ENCODE results near the gene GLTP. TPM values are rescaled to one million over a fixed set of nuclear protein-coding genes. Genes with fewer than 3 reads are reported as not detected.

GLTP gene
- total RNA-seq, 4 donors from 2014 or later, result 22.2 to 35.9 (median 32.6) TPM

DNA sequence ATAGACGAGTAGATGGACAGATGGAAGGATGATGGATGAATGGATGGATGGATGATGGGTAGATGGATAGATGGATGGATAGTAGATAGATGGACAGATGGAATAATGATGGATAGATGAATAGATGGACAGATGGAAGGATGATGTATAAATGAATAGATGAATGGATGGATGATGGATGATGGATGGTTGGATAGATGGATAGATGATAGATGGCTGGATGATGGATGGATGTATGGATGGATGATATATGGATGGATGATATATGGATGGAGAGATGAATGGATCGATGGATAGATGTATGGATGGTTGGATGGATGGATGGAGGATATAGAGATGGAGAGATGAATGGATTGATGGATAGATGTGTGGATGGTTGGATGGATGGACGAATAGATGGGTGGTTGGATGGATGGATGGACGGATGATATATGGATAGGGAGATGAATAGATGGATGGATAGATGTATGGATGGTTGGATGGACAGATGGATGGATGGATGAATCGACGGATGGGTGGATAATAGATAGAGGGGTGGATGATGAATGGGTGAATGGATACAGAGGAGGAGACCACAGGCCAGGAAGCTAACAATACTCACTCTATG, 66.4 kb downstream of the GLTP start:
- TF ChIP-seq, protein P1, sequence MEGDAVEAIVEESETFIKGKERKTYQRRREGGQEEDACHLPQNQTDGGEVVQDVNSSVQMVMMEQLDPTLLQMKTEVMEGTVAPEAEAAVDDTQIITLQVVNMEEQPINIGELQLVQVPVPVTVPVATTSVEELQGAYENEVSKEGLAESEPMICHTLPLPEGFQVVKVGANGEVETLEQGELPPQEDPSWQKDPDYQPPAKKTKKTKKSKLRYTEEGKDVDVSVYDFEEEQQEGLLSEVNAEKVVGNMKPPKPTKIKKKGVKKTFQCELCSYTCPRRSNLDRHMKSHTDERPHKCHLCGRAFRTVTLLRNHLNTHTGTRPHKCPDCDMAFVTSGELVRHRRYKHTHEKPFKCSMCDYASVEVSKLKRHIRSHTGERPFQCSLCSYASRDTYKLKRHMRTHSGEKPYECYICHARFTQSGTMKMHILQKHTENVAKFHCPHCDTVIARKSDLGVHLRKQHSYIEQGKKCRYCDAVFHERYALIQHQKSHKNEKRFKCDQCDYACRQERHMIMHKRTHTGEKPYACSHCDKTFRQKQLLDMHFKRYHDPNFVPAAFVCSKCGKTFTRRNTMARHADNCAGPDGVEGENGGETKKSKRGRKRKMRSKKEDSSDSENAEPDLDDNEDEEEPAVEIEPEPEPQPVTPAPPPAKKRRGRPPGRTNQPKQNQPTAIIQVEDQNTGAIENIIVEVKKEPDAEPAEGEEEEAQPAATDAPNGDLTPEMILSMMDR (IDR thresholded peaks at IDR 0.05; ENCODE audit: low read depth), result no peak

DNA sequence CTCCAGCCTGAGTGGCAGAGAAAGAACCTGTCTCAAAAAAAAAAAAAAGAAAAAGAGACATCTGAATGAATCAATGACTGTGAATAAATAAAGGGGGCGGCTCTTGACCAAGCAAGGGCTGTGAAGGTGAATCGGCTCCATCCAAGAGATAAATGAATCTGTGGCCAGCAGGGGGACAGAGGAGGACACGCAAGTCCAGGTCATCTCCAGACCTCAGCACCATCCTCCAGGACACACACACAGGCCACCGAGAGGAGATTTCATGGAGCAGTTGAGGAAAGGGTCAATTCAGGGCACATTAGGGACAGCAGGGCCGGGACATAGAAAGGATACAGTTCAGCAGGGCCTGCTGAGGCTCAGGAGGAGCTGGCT, 68.7 kb downstream of the GLTP start:
- TF ChIP-seq, protein P1 (IDR thresholded peaks at IDR 0.05; ENCODE audit: low read depth), result no peak

DNA sequence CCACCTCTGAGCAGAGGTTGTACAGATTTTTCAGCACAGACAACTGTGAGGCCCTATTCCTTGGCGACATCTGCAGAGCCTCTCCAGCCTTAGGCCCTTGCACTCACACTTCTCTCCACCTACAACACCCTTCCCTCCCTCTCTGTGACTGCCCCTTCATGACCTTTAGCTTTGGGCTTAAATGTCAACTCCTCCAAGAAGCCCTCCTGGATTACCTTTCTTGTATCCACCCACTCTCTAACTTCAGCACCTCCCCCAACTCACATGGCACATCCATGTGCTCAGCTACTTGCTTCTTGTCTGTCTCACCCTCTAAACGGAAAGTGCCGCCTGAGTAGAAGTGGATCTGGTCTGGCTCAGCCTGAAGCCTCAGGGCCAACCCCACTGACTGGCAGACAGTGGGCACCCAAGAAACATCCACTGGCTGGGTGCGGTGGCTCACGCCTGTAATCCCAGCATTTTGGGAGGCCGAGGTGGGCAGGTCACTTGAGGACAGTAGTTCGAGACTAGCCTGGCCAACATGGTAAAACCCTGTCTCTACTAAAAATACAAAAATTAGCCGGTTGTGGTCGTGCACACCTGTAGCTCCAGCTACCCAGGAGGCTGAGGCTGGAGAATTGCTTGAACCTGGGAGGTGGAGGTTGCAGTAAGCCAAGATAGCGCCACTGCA, 69.3 kb downstream of the GLTP start:
- TF ChIP-seq, protein P1 (IDR thresholded peaks at IDR 0.05; ENCODE audit: low read depth), result no peak

DNA sequence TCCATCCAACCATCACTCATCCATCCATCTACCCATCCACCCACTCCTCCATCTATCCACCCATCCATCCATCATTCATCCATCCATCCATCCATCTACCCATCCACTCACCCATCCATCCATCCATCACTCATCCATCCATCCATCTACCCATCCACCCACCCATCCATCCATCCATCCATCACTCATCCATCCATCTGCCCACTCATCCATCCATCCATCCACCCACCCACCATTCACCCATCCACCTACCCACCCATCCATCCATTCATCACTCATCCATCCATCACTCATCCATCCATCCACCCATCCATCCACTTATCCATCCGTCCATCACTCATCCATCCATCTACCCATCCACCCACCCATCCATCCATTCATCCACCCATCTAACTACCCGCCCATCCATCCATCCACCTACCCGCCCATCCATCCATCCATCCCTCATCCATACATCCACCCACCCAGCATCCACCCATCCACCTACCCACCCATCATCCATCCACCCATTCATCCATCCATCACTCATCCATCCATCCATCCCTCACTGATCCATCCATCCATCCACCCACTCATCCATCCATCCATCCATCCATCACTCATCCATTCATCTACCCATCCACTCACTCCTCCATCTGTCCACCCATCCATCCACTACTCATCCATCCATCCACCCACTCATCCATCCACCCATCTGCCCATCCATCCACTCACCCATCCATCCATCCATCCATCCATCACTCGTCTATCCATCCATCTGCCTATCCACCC, 71.3 kb downstream of the GLTP start:
- TF ChIP-seq, protein P1 (IDR thresholded peaks at IDR 0.05; ENCODE audit: low read depth), result no peak

DNA sequence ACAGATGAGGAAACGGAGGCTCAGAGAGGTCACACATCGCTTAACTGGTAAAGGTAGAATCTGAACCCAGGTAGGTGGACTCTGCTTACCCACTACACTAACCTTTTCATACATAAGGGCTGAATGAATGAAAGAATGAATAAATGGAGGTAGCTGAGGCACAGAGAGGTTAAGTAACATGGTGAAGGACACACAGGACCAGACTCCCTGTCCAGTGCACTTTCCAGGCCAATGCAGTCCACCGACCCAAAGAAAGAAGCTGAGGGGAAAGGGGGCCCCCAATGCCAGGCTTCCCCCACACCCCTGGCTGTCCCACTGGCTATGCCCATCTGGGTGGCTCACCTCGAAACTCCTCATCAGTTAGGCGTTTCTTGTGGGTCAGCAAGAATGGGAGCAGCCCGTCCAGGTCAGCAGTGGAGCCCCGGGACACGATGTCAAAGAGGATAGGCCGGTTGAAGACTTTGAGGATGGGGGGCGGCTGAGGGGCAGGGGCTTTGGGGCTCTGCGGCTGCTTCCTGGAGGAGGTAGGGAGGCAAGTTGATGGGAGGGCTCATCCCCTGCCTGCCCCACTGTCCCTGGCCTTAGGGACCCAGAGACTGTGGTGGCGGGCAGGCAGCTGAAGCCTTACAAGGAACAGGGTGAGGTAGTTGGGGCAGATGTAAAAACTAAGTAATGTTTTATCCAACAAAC, 72.2 kb downstream of the GLTP start:
- TF ChIP-seq, protein P1 (IDR thresholded peaks at IDR 0.05; ENCODE audit: low read depth), result no peak

DNA sequence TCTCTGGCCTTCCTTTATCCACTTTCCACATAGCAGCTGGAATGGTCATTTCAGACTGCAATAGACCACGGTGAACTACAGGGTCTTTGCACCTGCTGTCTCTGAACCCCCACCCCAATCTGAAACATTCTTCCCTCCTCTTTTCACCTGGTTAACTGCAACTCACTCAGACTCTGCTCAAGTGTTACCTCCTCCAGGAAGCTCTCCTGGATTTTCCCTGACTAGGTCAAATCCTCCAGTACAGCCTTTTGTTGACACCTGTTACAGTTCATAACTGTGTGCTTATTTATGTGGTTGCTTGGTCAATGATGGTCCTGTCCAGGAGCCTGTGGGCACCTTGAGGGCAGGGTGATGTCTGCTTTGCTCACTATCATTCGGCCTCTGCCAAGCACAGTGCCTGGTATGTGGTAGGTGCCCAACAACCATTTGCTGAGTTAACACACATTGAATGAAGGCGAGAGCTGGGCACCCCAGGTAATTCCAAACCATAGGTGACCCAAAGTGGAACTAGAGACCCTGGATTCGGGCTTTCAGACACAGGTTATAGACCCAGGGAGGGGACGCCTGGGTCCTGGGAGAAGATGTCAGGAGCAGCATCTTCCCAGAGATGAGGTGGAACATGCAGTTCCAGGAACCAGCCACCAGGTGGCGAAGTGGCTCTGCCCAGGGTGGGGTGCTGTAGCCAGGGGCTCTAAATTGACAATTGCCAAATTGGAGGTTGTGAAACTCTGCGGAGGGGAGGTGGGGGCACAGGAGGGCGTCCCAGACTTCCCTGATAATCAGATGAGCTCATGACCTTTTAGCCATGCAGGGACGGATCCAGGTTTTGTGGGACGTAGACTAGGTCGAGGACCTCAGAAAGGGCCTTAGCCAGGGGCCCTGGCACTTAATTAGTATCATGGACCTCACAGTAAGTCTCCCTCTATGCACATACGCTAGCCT, 75.2 kb downstream of the GLTP start:
- TF ChIP-seq, protein P1 (IDR thresholded peaks at IDR 0.05; ENCODE audit: low read depth), result no peak

Measured in subcutaneous adipose tissue (tissue), 4 donors.